ENCODE data around the gene P2RX6.
"Not testable (repeated sequence)": the region's sequence is repeated elsewhere in the genome, so short reads cannot be mapped to it uniquely, and the experiment has no call there.

P2RX6 gene

GRCh38 chr22:21047035-21047661 lies 32.2 kb downstream of the P2RX6 start:
- intact Hi-C loops (cut with DNase I; ENCODE audit: low total_unique reads) = loop anchor here (5.0 kb wide), 1 partner anchor 1720 kb away; no protein-coding TSS in a partner anchor
- peaks cover 0 to 26% (median 19%) of the 10 kb centered on the region in 4 donors for H3K4me1 ChIP-seq

GRCh38 chr22:21047730-21048129 lies 32.8 kb downstream of the P2RX6 start:
- intact Hi-C loops (cut with DNase I; ENCODE audit: low total_unique reads) = loop anchor here (5.0 kb wide), 1 partner anchor 1720 kb away; no protein-coding TSS in a partner anchor
- no peaks in the 10 kb centered on the region for H3K36me3 ChIP-seq
- H3K4me1 ChIP-seq = peaks cover 0 to 26% (median 19%) of the 10 kb centered on the region in 4 donors
- peaks cover 0 to 2% of the 10 kb centered on the region in 2 donors for H3K27me3 ChIP-seq
- DNase-seq = no peak
- H3K4me3 ChIP-seq = no peak overlapping the region
- H3K9me3 ChIP-seq = no peaks in the 10 kb centered on the region
- TF ChIP-seq CTCF (IDR thresholded peaks at IDR 0.05) = no peak
- no peak overlapping the region for H3K27ac ChIP-seq

More at GRCh38 chr22:21047035-21047661, 32.2 kb downstream of the P2RX6 start:
- no peaks in the 10 kb centered on the region for H3K36me3 ChIP-seq
- DNase-seq = no peak
- TF ChIP-seq CTCF (IDR thresholded peaks at IDR 0.05) = no peak
- H3K9me3 ChIP-seq = no peaks in the 10 kb centered on the region
- H3K4me3 ChIP-seq = no peak overlapping the region
- no peaks in the 10 kb centered on the region for H3K27me3 ChIP-seq
- H3K27ac ChIP-seq = no peak overlapping the region

- H3K9me3 ChIP-seq, H3K27me3 ChIP-seq, DNase-seq, H3K4me3 ChIP-seq, H3K27ac ChIP-seq, H3K36me3 ChIP-seq: not testable (repeated sequence)
- H3K4me1 ChIP-seq = peaks cover 0 to 26% (median 19%) of the 10 kb centered on the region in 4 donors
- intact Hi-C loops (cut with DNase I; ENCODE audit: low total_unique reads) = loop anchor here (5.0 kb wide), 1 partner anchor 1719 kb away; no protein-coding TSS in a partner anchor
These were observed 33.5 kb downstream of the P2RX6 start for GRCh38 chr22:21048448-21048847.

GRCh38 chr22:21048965-21049364 lies 34.0 kb downstream of the P2RX6 start:
- H3K27ac ChIP-seq, H3K27me3 ChIP-seq, H3K4me3 ChIP-seq, H3K36me3 ChIP-seq, H3K9me3 ChIP-seq, DNase-seq: not testable (repeated sequence)
- intact Hi-C loops (cut with DNase I; ENCODE audit: low total_unique reads) = loop anchor here (5.0 kb wide), 1 partner anchor 1718 kb away; no protein-coding TSS in a partner anchor
- peaks cover 0 to 21% (median 18%) of the 10 kb centered on the region in 4 donors for H3K4me1 ChIP-seq

- no peak for TF ChIP-seq CTCF (IDR thresholded peaks at IDR 0.05)
- no peak for DNase-seq
- Histone ChIP-seq H3K27me3 (peaks cover 0 to 30% of the 10 kb centered on the region in 2 donors), H3K9me3 (no peaks in the 10 kb centered on the region), H3K27ac (no peak overlapping the region), H3K4me1 (no peaks in the 10 kb centered on the region), H3K36me3 (no peaks in the 10 kb centered on the region), H3K4me3 (no peak overlapping the region)
- intact Hi-C loops (cut with DNase I; ENCODE audit: low total_unique reads) = no loop called here
These were observed 36.3 kb downstream of the P2RX6 start for GRCh38 chr22:21051145-21051830.

GRCh38 chr22:21051831-21052400 lies 37.0 kb downstream of the P2RX6 start:
- H3K4me1 ChIP-seq = no peaks in the 10 kb centered on the region
- no peak for DNase-seq
- H3K27ac ChIP-seq = no peak overlapping the region
- no peak overlapping the region for H3K4me3 ChIP-seq
- H3K36me3 ChIP-seq = no peaks in the 10 kb centered on the region
- H3K9me3 ChIP-seq = no peaks in the 10 kb centered on the region
- no peak for TF ChIP-seq CTCF (IDR thresholded peaks at IDR 0.05)
- H3K27me3 ChIP-seq = peaks cover 0 to 30% of the 10 kb centered on the region in 2 donors
- intact Hi-C loops (cut with DNase I; ENCODE audit: low total_unique reads) = no loop called here
